T-helper 1 cell treated with Interleukin-12 subunit alpha and Interleukin-12 subunit beta and Interleukin-4 antibody, amounts not matched to agents 30 μg/mL and 1 μg/mL, for 36 hours (primary cell): ENCODE results near the gene IGLL5.

ENCODE experiments used
- H3K27ac Mint-ChIP-seq: one replicate; pipeline ENCODE4 v1.8.0; 2021; ENCODE audit warnings: mild to moderate bottlenecking, mixed read lengths
- H3K27me3 Mint-ChIP-seq: one replicate; pipeline ENCODE4 v1.8.0; 2021; ENCODE audit warnings: low read depth, mixed read lengths
- H3K36me3 Mint-ChIP-seq: one replicate; pipeline ENCODE4 v1.8.0; 2021; ENCODE audit warnings: low read depth, mixed read lengths
- H3K4me1 Mint-ChIP-seq: one replicate; pipeline ENCODE4 v1.8.0; 2021; ENCODE audit warnings: low read depth, mixed read lengths
- H3K4me3 Mint-ChIP-seq: one replicate; pipeline ENCODE4 v1.8.0; 2021; ENCODE audit warnings: mild to moderate bottlenecking, moderate library complexity, mixed read lengths
- H3K9me3 Mint-ChIP-seq: one replicate; pipeline ENCODE4 v1.8.0; 2021; ENCODE audit warnings: mixed read lengths

IGLL5 gene

GRCh38 chr22:22909605-22910271, 22.1 kb downstream of the IGLL5 start:
- Mint-ChIP-seq H3K36me3 (no peaks in the 10 kb centered on the region), H3K27ac (no peak overlapping the region), H3K9me3 (no peaks in the 10 kb centered on the region), H3K27me3 (peaks cover 30% of the 10 kb centered on the region), H3K4me1 (peaks cover 3% of the 10 kb centered on the region), H3K4me3 (no peak overlapping the region)

GRCh38 chr22:22910272-22911240, 22.9 kb downstream of the IGLL5 start:
- H3K4me3 Mint-ChIP-seq, result no peak overlapping the region
- H3K36me3 Mint-ChIP-seq, result no peaks in the 10 kb centered on the region

GRCh38 chr22:22911327-22912134, 23.9 kb downstream of the IGLL5 start:
- Mint-ChIP-seq H3K27ac (no peak overlapping the region), H3K9me3 (no peaks in the 10 kb centered on the region), H3K36me3 (no peaks in the 10 kb centered on the region), H3K4me3 (no peak overlapping the region), H3K27me3 (peaks cover 35% of the 10 kb centered on the region), H3K4me1 (peaks cover 3% of the 10 kb centered on the region)

More at GRCh38 chr22:22910272-22911240, 22.9 kb downstream of the IGLL5 start:
- peaks cover 30% of the 10 kb centered on the region for H3K27me3 Mint-ChIP-seq
- no peak overlapping the region for H3K27ac Mint-ChIP-seq
- peaks cover 3% of the 10 kb centered on the region for H3K4me1 Mint-ChIP-seq
- no peaks in the 10 kb centered on the region for H3K9me3 Mint-ChIP-seq

GRCh38 chr22:22912135-22912987, 24.7 kb downstream of the IGLL5 start:
- no peaks in the 10 kb centered on the region for H3K9me3 Mint-ChIP-seq
- no peak overlapping the region for H3K27ac Mint-ChIP-seq
- peaks cover 3% of the 10 kb centered on the region for H3K4me1 Mint-ChIP-seq
- H3K36me3 Mint-ChIP-seq, result no peaks in the 10 kb centered on the region
- H3K4me3 Mint-ChIP-seq, result no peak overlapping the region
- H3K27me3 Mint-ChIP-seq, result peaks cover 37% of the 10 kb centered on the region

- Mint-ChIP-seq H3K36me3 (no peaks in the 10 kb centered on the region), H3K4me1 (peaks cover 3% of the 10 kb centered on the region), H3K27ac (no peak overlapping the region), H3K4me3 (no peak overlapping the region), H3K27me3 (peaks cover 32% of the 10 kb centered on the region), H3K9me3 (no peaks in the 10 kb centered on the region)
These were observed 25.3 kb downstream of the IGLL5 start for GRCh38 chr22:22912988-22913253.

- H3K27me3 Mint-ChIP-seq, result peaks cover 32% of the 10 kb centered on the region
- no peak overlapping the region for H3K4me3 Mint-ChIP-seq
- H3K4me1 Mint-ChIP-seq, result peaks cover 3% of the 10 kb centered on the region
- no peaks in the 10 kb centered on the region for H3K9me3 Mint-ChIP-seq
- H3K36me3 Mint-ChIP-seq, result no peaks in the 10 kb centered on the region
- no peak overlapping the region for H3K27ac Mint-ChIP-seq
These were observed 26.4 kb downstream of the IGLL5 start for GRCh38 chr22:22913989-22914388.

- Mint-ChIP-seq H3K36me3 (no peaks in the 10 kb centered on the region), H3K9me3 (no peaks in the 10 kb centered on the region), H3K4me1 (no peaks in the 10 kb centered on the region), H3K27me3 (peaks cover 24% of the 10 kb centered on the region), H3K27ac (no peak overlapping the region), H3K4me3 (no peak overlapping the region)
These were observed 27.4 kb downstream of the IGLL5 start for GRCh38 chr22:22914726-22915669.

GRCh38 chr22:22915670-22916035, 28.0 kb downstream of the IGLL5 start:
- H3K27ac Mint-ChIP-seq, result no peak overlapping the region
- H3K4me1 Mint-ChIP-seq, result no peaks in the 10 kb centered on the region
- peaks cover 21% of the 10 kb centered on the region for H3K27me3 Mint-ChIP-seq
- H3K4me3 Mint-ChIP-seq, result no peak overlapping the region
- no peaks in the 10 kb centered on the region for H3K9me3 Mint-ChIP-seq
- H3K36me3 Mint-ChIP-seq, result no peaks in the 10 kb centered on the region

GRCh38 chr22:22916215-22916951, 28.8 kb downstream of the IGLL5 start:
- no peak overlapping the region for H3K27ac Mint-ChIP-seq
- peaks cover 14% of the 10 kb centered on the region for H3K27me3 Mint-ChIP-seq
- H3K4me1 Mint-ChIP-seq, result no peaks in the 10 kb centered on the region
- no peaks in the 10 kb centered on the region for H3K36me3 Mint-ChIP-seq
- H3K4me3 Mint-ChIP-seq, result no peak overlapping the region
- no peaks in the 10 kb centered on the region for H3K9me3 Mint-ChIP-seq

GRCh38 chr22:22916952-22917290, 29.3 kb downstream of the IGLL5 start:
- H3K4me3 Mint-ChIP-seq, result no peak overlapping the region
- H3K9me3 Mint-ChIP-seq, result no peaks in the 10 kb centered on the region
- no peaks in the 10 kb centered on the region for H3K4me1 Mint-ChIP-seq
- H3K27ac Mint-ChIP-seq, result no peak overlapping the region
- no peaks in the 10 kb centered on the region for H3K36me3 Mint-ChIP-seq
- H3K27me3 Mint-ChIP-seq, result peaks cover 11% of the 10 kb centered on the region

- Mint-ChIP-seq H3K27ac (no peak overlapping the region), H3K9me3 (no peaks in the 10 kb centered on the region), H3K36me3 (no peaks in the 10 kb centered on the region), H3K27me3 (peaks cover 8% of the 10 kb centered on the region), H3K4me3 (no peak overlapping the region), H3K4me1 (no peaks in the 10 kb centered on the region)
These were observed 29.8 kb downstream of the IGLL5 start for GRCh38 chr22:22917377-22917776.

- no peaks in the 10 kb centered on the region for H3K36me3 Mint-ChIP-seq
- peaks cover 7% of the 10 kb centered on the region for H3K27me3 Mint-ChIP-seq
- no peaks in the 10 kb centered on the region for H3K4me1 Mint-ChIP-seq
- H3K27ac Mint-ChIP-seq, result no peak overlapping the region
- no peak overlapping the region for H3K4me3 Mint-ChIP-seq
- H3K9me3 Mint-ChIP-seq, result no peaks in the 10 kb centered on the region
These were observed 30.8 kb downstream of the IGLL5 start for GRCh38 chr22:22918297-22918965.
